HL-60 (cell line): ENCODE measurements around the gene SLC16A6.

Experiments
- DNase-seq, 2 experiments: peaks; one replicate each; pipeline ENCODE4 v3.0.0-alpha.2; 2010 to 2020; ENCODE audit warnings: low read depth in 1 of 2, low spot score in 1 of 2
- H3K27ac ChIP-seq: fragments of 250-450 bp; sonication (Bioruptor Pico); replicated peaks from 2 replicates; pipeline ENCODE4 v1.5.1; 2020; ENCODE audit warnings: mild to moderate bottlenecking, moderate library complexity
- H3K27me3 ChIP-seq: fragments of 250-450 bp; sonication (Bioruptor Pico); 2 replicates; pipeline ENCODE4 v1.5.1; 2021; ENCODE audit warnings: mild to moderate bottlenecking, moderate library complexity; ENCODE audit not compliant: insufficient read depth, poor library complexity, severe bottlenecking
- H3K4me3 ChIP-seq: replicated peaks from 2 replicates; pipeline ENCODE4 v1.5.1; 2011; ENCODE audit warnings: mild to moderate bottlenecking, control low read depth, low read length; ENCODE audit not compliant: insufficient read depth
- CTCF ChIP-seq: IDR thresholded peaks from one replicate; pipeline ENCODE4 v1.5.1; 2011; ENCODE audit warnings: low read length, control low read depth, inconsistent platforms; ENCODE audit not compliant: insufficient read depth
- GABPA ChIP-seq: IDR thresholded peaks from 2 replicates; pipeline ENCODE4 v1.6.1; 2012; ENCODE audit warnings: low read depth
- POLR2AphosphoS5 ChIP-seq: IDR thresholded peaks from 2 replicates; pipeline ENCODE4 v1.6.1; 2012; ENCODE audit warnings: low read depth
- REST ChIP-seq: IDR thresholded peaks from 2 replicates; pipeline ENCODE4 v1.6.1; 2012; ENCODE audit warnings: low read depth; ENCODE audit not compliant: insufficient replicate concordance
- SPI1 ChIP-seq: IDR thresholded peaks from 2 replicates; pipeline ENCODE4 v1.6.1; 2012; ENCODE audit warnings: low read depth, mild to moderate bottlenecking, borderline replicate concordance

The SLC16A6 gene

GRCh38 chr17:68293490-68294195, 2.7 kb upstream of the SLC16A6 start:
- no peaks in the 10 kb centered on the region for H3K27me3 ChIP-seq
- no peak for DNase-seq
- no peak overlapping the region for H3K4me3 ChIP-seq
- no peak overlapping the region for H3K27ac ChIP-seq
- TF ChIP-seq SPI1: no peak
- no peak for TF ChIP-seq CTCF
- no peak for TF ChIP-seq GABPA
- no peak for TF ChIP-seq REST
- TF ChIP-seq POLR2AphosphoS5: no peak

- no peaks in the 10 kb centered on the region for H3K27me3 ChIP-seq
- DNase-seq: no peak
- peak overlapping the region; percentile 47 for H3K4me3 ChIP-seq
- peak overlapping the region; percentile 77 for H3K27ac ChIP-seq
- TF ChIP-seq CTCF (no peak), GABPA (no peak), REST (no peak), SPI1 (no peak), POLR2AphosphoS5 (no peak)
Observed at GRCh38 chr17:68292689-68293040, 1.7 kb upstream of the SLC16A6 start.

- TF ChIP-seq POLR2AphosphoS5: peak; percentile 86
- TF ChIP-seq GABPA: peak; percentile 71
- TF ChIP-seq REST: no peak
- peak; percentile 95 for TF ChIP-seq SPI1
- TF ChIP-seq CTCF: no peak
- Histone ChIP-seq H3K27ac (peak overlapping the region; percentile 90), H3K4me3 (peak overlapping the region; percentile 47), H3K27me3 (no peaks in the 10 kb centered on the region)
- peak; percentile 98 to 99 for DNase-seq
Observed at GRCh38 chr17:68291836-68292688, 1.1 kb upstream of the SLC16A6 start.
